Activated CD4-positive, alpha-beta memory T cell treated with anti-CD3 and anti-CD28 coated beads for 36 hours (primary cell): Measurements from ENCODE around the gene CCDC192. TPM values are rescaled to one million over a fixed set of nuclear protein-coding genes. Genes with fewer than 3 reads are reported as not detected.
A peak's percentile ranks its signal among the peaks of the same experiment; 100 is the strongest.

Experiments used
- CTCF ChIA-PET: fragments of 350-600 bp; sonication (Branson Sonifier 250); formaldehyde crosslinking; loops from one replicate; lab custom pipeline; 2021; ENCODE audit warnings: antibody characterized with exemption, inconsistent platforms; lab: Charles Lee
- POLR2A ChIA-PET: fragments of 350-600 bp; sonication (Branson Sonifier 250); formaldehyde crosslinking; loops from one replicate; lab custom pipeline; 2021; ENCODE audit warnings: antibody characterized with exemption; lab: Charles Lee
- DNase-seq: peaks from one replicate; pipeline ENCODE4 v3.0.0-alpha.2; 2020
- H3K27ac Mint-ChIP-seq: one replicate; pipeline ENCODE4 v1.8.0; 2021; ENCODE audit warnings: mixed read lengths
- H3K27me3 Mint-ChIP-seq: one replicate; pipeline ENCODE4 v1.8.0; 2021; ENCODE audit warnings: mixed read lengths
- H3K36me3 Mint-ChIP-seq: one replicate; pipeline ENCODE4 v1.8.0; 2021; ENCODE audit warnings: mixed read lengths
- H3K4me1 Mint-ChIP-seq: one replicate; pipeline ENCODE4 v1.8.0; 2021; ENCODE audit warnings: low read depth, mixed read lengths
- H3K4me3 Mint-ChIP-seq: one replicate; pipeline ENCODE4 v1.8.0; 2021; ENCODE audit warnings: mild to moderate bottlenecking, mixed read lengths
- H3K9me3 Mint-ChIP-seq: one replicate; pipeline ENCODE4 v1.8.0; 2021; ENCODE audit warnings: mixed read lengths
- intact Hi-C: fragments of 100-400 bp; cut with micrococcal nuclease; formaldehyde crosslinking; loops from one replicate; pipeline ENCODE4 v1.15.1; 2023
- total RNA-seq, 2 experiments: library from RNA; stranded (reverse); gene quantifications; one replicate each; pipeline ENCODE4 v1.2.3, GENCODE V29; 2021

CCDC192 gene
- total RNA-seq, 2 experiments from 2014 or later, result not detected

- CTCF ChIA-PET, result no interaction called here
- DNase-seq, result no peak
- POLR2A ChIA-PET, result no interaction called here
- no peak overlapping the region for H3K4me3 Mint-ChIP-seq
- no peaks in the 10 kb centered on the region for H3K27me3 Mint-ChIP-seq
- no peaks in the 10 kb centered on the region for H3K4me1 Mint-ChIP-seq
- H3K36me3 Mint-ChIP-seq, result no peaks in the 10 kb centered on the region
- H3K9me3 Mint-ChIP-seq, result no peaks in the 10 kb centered on the region
- H3K27ac Mint-ChIP-seq, result no peak overlapping the region
- intact Hi-C loops, result no loop called here
Observed at GRCh38 chr5:127925916-127926315, 222.7 kb downstream of the CCDC192 start.

- intact Hi-C loops, result no loop called here
- H3K27me3 Mint-ChIP-seq, result no peaks in the 10 kb centered on the region
- no peak for DNase-seq
- H3K4me1 Mint-ChIP-seq, result no peaks in the 10 kb centered on the region
- H3K9me3 Mint-ChIP-seq, result no peaks in the 10 kb centered on the region
- H3K36me3 Mint-ChIP-seq, result no peaks in the 10 kb centered on the region
- H3K27ac Mint-ChIP-seq, result no peak overlapping the region
- H3K4me3 Mint-ChIP-seq, result no peak overlapping the region
- POLR2A ChIA-PET, result no interaction called here
- CTCF ChIA-PET, result no interaction called here
Observed at GRCh38 chr5:127926974-127927373, 223.8 kb downstream of the CCDC192 start.

- no peaks in the 10 kb centered on the region for H3K36me3 Mint-ChIP-seq
- H3K27me3 Mint-ChIP-seq, result no peaks in the 10 kb centered on the region
- ChIA-PET POLR2A (no interaction called here), CTCF (no interaction called here)
- no peak overlapping the region for H3K27ac Mint-ChIP-seq
- intact Hi-C loops, result no loop called here
- H3K4me1 Mint-ChIP-seq, result no peaks in the 10 kb centered on the region
- no peak overlapping the region for H3K4me3 Mint-ChIP-seq
- no peaks in the 10 kb centered on the region for H3K9me3 Mint-ChIP-seq
- no peak for DNase-seq
Observed at GRCh38 chr5:127928053-127928452, 224.9 kb downstream of the CCDC192 start.

- H3K9me3 Mint-ChIP-seq, result no peaks in the 10 kb centered on the region
- no peak overlapping the region for H3K27ac Mint-ChIP-seq
- DNase-seq, result no peak
- H3K27me3 Mint-ChIP-seq, result no peaks in the 10 kb centered on the region
- no peaks in the 10 kb centered on the region for H3K4me1 Mint-ChIP-seq
- CTCF ChIA-PET, result no interaction called here
- POLR2A ChIA-PET, result no interaction called here
- no peak overlapping the region for H3K4me3 Mint-ChIP-seq
- intact Hi-C loops, result no loop called here
- H3K36me3 Mint-ChIP-seq, result no peaks in the 10 kb centered on the region
Observed at GRCh38 chr5:127930311-127930710, 227.1 kb downstream of the CCDC192 start.

- Mint-ChIP-seq H3K27me3 (no peaks in the 10 kb centered on the region), H3K4me3 (no peak overlapping the region), H3K36me3 (no peaks in the 10 kb centered on the region), H3K27ac (no peak overlapping the region), H3K9me3 (no peaks in the 10 kb centered on the region), H3K4me1 (peaks cover 2% of the 10 kb centered on the region)
- ChIA-PET POLR2A (no interaction called here), CTCF (no interaction called here)
- no peak for DNase-seq
- intact Hi-C loops, result no loop called here
Observed at GRCh38 chr5:127931396-127931795, 228.2 kb downstream of the CCDC192 start.

GRCh38 chr5:127933348-127933747 is 230.2 kb downstream of the CCDC192 start:
- Mint-ChIP-seq H3K4me3 (no peak overlapping the region), H3K4me1 (peaks cover 5% of the 10 kb centered on the region), H3K36me3 (no peaks in the 10 kb centered on the region), H3K27me3 (no peaks in the 10 kb centered on the region), H3K9me3 (no peaks in the 10 kb centered on the region), H3K27ac (no peak overlapping the region)
- no peak for DNase-seq
- POLR2A ChIA-PET, result no interaction called here
- CTCF ChIA-PET, result no interaction called here
- intact Hi-C loops, result no loop called here

GRCh38 chr5:127934791-127935256 is 231.6 kb downstream of the CCDC192 start:
- POLR2A ChIA-PET, result no interaction called here
- Mint-ChIP-seq H3K36me3 (no peaks in the 10 kb centered on the region), H3K4me1 (peaks cover 5% of the 10 kb centered on the region), H3K27me3 (no peaks in the 10 kb centered on the region), H3K4me3 (no peak overlapping the region), H3K9me3 (no peaks in the 10 kb centered on the region), H3K27ac (no peak overlapping the region)
- intact Hi-C loops, result no loop called here
- no peak for DNase-seq
- CTCF ChIA-PET, result no interaction called here

- DNase-seq, result no peak
- Mint-ChIP-seq H3K9me3 (no peaks in the 10 kb centered on the region), H3K27ac (no peak overlapping the region), H3K4me1 (peaks cover 5% of the 10 kb centered on the region), H3K4me3 (no peak overlapping the region), H3K27me3 (no peaks in the 10 kb centered on the region), H3K36me3 (no peaks in the 10 kb centered on the region)
- ChIA-PET POLR2A (no interaction called here), CTCF (no interaction called here)
- intact Hi-C loops, result no loop called here
Observed at GRCh38 chr5:127935398-127935797, 232.2 kb downstream of the CCDC192 start.

- H3K9me3 Mint-ChIP-seq, result no peaks in the 10 kb centered on the region
- no peaks in the 10 kb centered on the region for H3K27me3 Mint-ChIP-seq
- DNase-seq, result peak; percentile 27
- H3K4me1 Mint-ChIP-seq, result peaks cover 5% of the 10 kb centered on the region
- no peak overlapping the region for H3K27ac Mint-ChIP-seq
- no peaks in the 10 kb centered on the region for H3K36me3 Mint-ChIP-seq
- ChIA-PET CTCF (no interaction called here), POLR2A (no interaction called here)
- intact Hi-C loops, result no loop called here
- no peak overlapping the region for H3K4me3 Mint-ChIP-seq
Observed at GRCh38 chr5:127936439-127936972, 233.3 kb downstream of the CCDC192 start.

GRCh38 chr5:127938746-127939145 is 235.6 kb downstream of the CCDC192 start:
- H3K36me3 Mint-ChIP-seq, result no peaks in the 10 kb centered on the region
- intact Hi-C loops, result no loop called here
- POLR2A ChIA-PET, result no interaction called here
- no peak for DNase-seq
- H3K4me1 Mint-ChIP-seq, result peaks cover 8% of the 10 kb centered on the region
- CTCF ChIA-PET, result no interaction called here
- H3K27me3 Mint-ChIP-seq, result no peaks in the 10 kb centered on the region
- no peaks in the 10 kb centered on the region for H3K9me3 Mint-ChIP-seq
- no peak overlapping the region for H3K27ac Mint-ChIP-seq
- no peak overlapping the region for H3K4me3 Mint-ChIP-seq

- Mint-ChIP-seq H3K27ac (no peak overlapping the region), H3K4me3 (no peak overlapping the region), H3K27me3 (no peaks in the 10 kb centered on the region), H3K4me1 (peaks cover 8% of the 10 kb centered on the region), H3K9me3 (no peaks in the 10 kb centered on the region), H3K36me3 (no peaks in the 10 kb centered on the region)
- CTCF ChIA-PET, result no interaction called here
- intact Hi-C loops, result no loop called here
- no peak for DNase-seq
- POLR2A ChIA-PET, result no interaction called here
Observed at GRCh38 chr5:127940854-127941253, 237.7 kb downstream of the CCDC192 start.

- intact Hi-C loops, result no loop called here
- no peaks in the 10 kb centered on the region for H3K9me3 Mint-ChIP-seq
- H3K27ac Mint-ChIP-seq, result no peak overlapping the region
- no peaks in the 10 kb centered on the region for H3K36me3 Mint-ChIP-seq
- H3K27me3 Mint-ChIP-seq, result no peaks in the 10 kb centered on the region
- no peak overlapping the region for H3K4me3 Mint-ChIP-seq
- ChIA-PET POLR2A (no interaction called here), CTCF (no interaction called here)
- H3K4me1 Mint-ChIP-seq, result peaks cover 5% of the 10 kb centered on the region
- no peak for DNase-seq
Observed at GRCh38 chr5:127941646-127942045, 238.5 kb downstream of the CCDC192 start.

GRCh38 chr5:127942246-127943060 is 239.3 kb downstream of the CCDC192 start:
- intact Hi-C loops, result no loop called here
- no peaks in the 10 kb centered on the region for H3K36me3 Mint-ChIP-seq
- ChIA-PET POLR2A (no interaction called here), CTCF (no interaction called here)
- no peak overlapping the region for H3K27ac Mint-ChIP-seq
- H3K27me3 Mint-ChIP-seq, result no peaks in the 10 kb centered on the region
- H3K4me1 Mint-ChIP-seq, result peaks cover 3% of the 10 kb centered on the region
- H3K9me3 Mint-ChIP-seq, result no peaks in the 10 kb centered on the region
- DNase-seq, result no peak
- no peak overlapping the region for H3K4me3 Mint-ChIP-seq
